ENCODE results near the gene KCTD1. TPM values are rescaled to one million over a fixed set of nuclear protein-coding genes. Genes with fewer than 3 reads are reported as not detected.
A peak's percentile ranks its signal among the peaks of the same experiment; 100 is the strongest.

Gene KCTD1
- polyA plus RNA-seq, 1 of the 3 experiments (the other 2 are of a cell fraction), result 12.8 TPM

GRCh38 chr18:26504831-26505230, 43.5 kb downstream of the KCTD1 start:
- Histone ChIP-seq H3K79me2 (ENCODE audit: insufficient read depth) (0 out of 2 replicates have a peak, but pooled peaks cover 3% of the 10 kb centered on the region), H3K9me3 (no peaks in the 10 kb centered on the region), H2AFZ (ENCODE audit: low read depth) (no peak overlapping the region), H3K27ac (ENCODE audit: low read depth in 2 of 2, low read length in 1 of 2) (peak overlapping the region in 1 of 2 experiments; percentile 90; a peak in 2 of 4 replicates), H3K4me3 (ENCODE audit: low read depth in 2 of 2, low read length in 1 of 2) (no peak overlapping the region), H3K36me3 (replicated peaks in 1 of 2; ENCODE audit: control insufficient read depth in 1 of 2, insufficient read depth in 2 of 2, low read length in 1 of 2) (peaks cover 0 to 3% of the 10 kb centered on the region in 2 experiments), H3K4me1 (ENCODE audit: control insufficient read depth in 1 of 2, insufficient read depth in 2 of 2, low read depth in 1 of 2, low read length in 1 of 2) (peaks cover 0 to 27% of the 10 kb centered on the region in 2 experiments; a peak in 2 of 4 replicates), H3K4me2 (no peak overlapping the region), H3K9ac (no peak overlapping the region), H4K20me1 (ENCODE audit: insufficient read depth) (no peaks in the 10 kb centered on the region), H3F3A (replicated peaks; ENCODE audit: insufficient read depth) (no peaks in the 10 kb centered on the region), H3K27me3 (ENCODE audit: insufficient read depth) (no peaks in the 10 kb centered on the region), H3K9me2 (no peaks in the 10 kb centered on the region)
- TF ChIP-seq TEAD4 (IDR thresholded peaks at IDR 0.05; ENCODE audit: borderline replicate concordance, insufficient read depth) (no peak), CTCF (IDR thresholded peaks at IDR 0.05) (no peak)
- CTCF ChIA-PET, result interaction anchor here (0.6 to 1.7 kb wide), 5 partner anchors 9 to 122 kb away, joined by 3 to 6 read pairs (median 3); partner anchors contain the start of gene KCTD1
- WGBS (ENCODE audit: low lambda C conversion rate), result 69% methylated on average over 3 of the region's 3 CpGs
- POLR2A ChIA-PET, result interaction anchor here (2.2 kb wide), 1 partner anchor 44 kb away, joined by 11 read pairs; the partner anchor contains the start of gene KCTD1
- no peak for DNase-seq

GRCh38 chr18:26503382-26503781, 45.0 kb downstream of the KCTD1 start:
- Histone ChIP-seq H3K4me3 (ENCODE audit: low read depth in 2 of 2, low read length in 1 of 2) (peak overlapping the region in 1 of 2 experiments; percentile 38; a peak in 2 of 4 replicates), H3K9me3 (no peaks in the 10 kb centered on the region), H3K27me3 (ENCODE audit: insufficient read depth) (no peaks in the 10 kb centered on the region), H3K4me2 (peak overlapping the region; percentile 65), H3K36me3 (replicated peaks in 1 of 2; ENCODE audit: control insufficient read depth in 1 of 2, insufficient read depth in 2 of 2, low read length in 1 of 2) (peaks cover 6 to 13% of the 10 kb centered on the region in 2 experiments), H3K27ac (ENCODE audit: low read depth in 2 of 2, low read length in 1 of 2) (peak overlapping the region; percentile 3 to 90; a peak in 2 of 4 replicates), H3K9me2 (no peaks in the 10 kb centered on the region), H2AFZ (ENCODE audit: low read depth) (peak overlapping the region; percentile 45), H4K20me1 (ENCODE audit: insufficient read depth) (no peaks in the 10 kb centered on the region), H3K79me2 (ENCODE audit: insufficient read depth) (0 out of 2 replicates have a peak, but pooled peaks cover 3% of the 10 kb centered on the region), H3F3A (replicated peaks; ENCODE audit: insufficient read depth) (no peaks in the 10 kb centered on the region), H3K9ac (peak overlapping the region; percentile 18; the same call in 1 of the 2 replicates), H3K4me1 (ENCODE audit: control insufficient read depth in 1 of 2, insufficient read depth in 2 of 2, low read depth in 1 of 2, low read length in 1 of 2) (peaks cover 0 to 23% of the 10 kb centered on the region in 2 experiments; a peak in 2 of 4 replicates)
- TF ChIP-seq EP300 (IDR thresholded peaks at IDR 0.05; ENCODE audit: borderline replicate concordance in 1 of 2, low read depth in 1 of 2, low read length in 1 of 2) (peak in 1 of 2 experiments; percentile 56; a peak in 1 of 4 replicates), TCF12 (IDR thresholded peaks at IDR 0.05) (no peak), RCOR1 (IDR thresholded peaks at IDR 0.05; ENCODE audit: low read length) (peak; percentile 66; the same call in 1 of the 2 replicates), RFX5 (IDR thresholded peaks at IDR 0.05; ENCODE audit: low read length) (peak; percentile 75; the same call in 1 of the 2 replicates), SMC3 (IDR thresholded peaks at IDR 0.05; ENCODE audit: low read depth, low read length) (0 out of 2 replicates have a peak, but pooled peaks have one; percentile 5), FOXM1 (IDR thresholded peaks at IDR 0.05; ENCODE audit: low read depth) (no peak), CHD2 (IDR thresholded peaks at IDR 0.05; ENCODE audit: low read length, partially characterized antibody) (peak; percentile 40), FOXJ3 (CRISPR knock-in tag; IDR thresholded peaks at IDR 0.05) (peak; percentile 64; the same call in 1 of the 2 replicates), MXI1 (IDR thresholded peaks at IDR 0.05; ENCODE audit: low read depth, low read length) (peak; percentile 62; the same call in 1 of the 2 replicates), RAD21 (IDR thresholded peaks at IDR 0.05; ENCODE audit: low read length) (peak; percentile 23; the same call in 1 of the 2 replicates)
- TF ChIP-seq, protein P1, sequence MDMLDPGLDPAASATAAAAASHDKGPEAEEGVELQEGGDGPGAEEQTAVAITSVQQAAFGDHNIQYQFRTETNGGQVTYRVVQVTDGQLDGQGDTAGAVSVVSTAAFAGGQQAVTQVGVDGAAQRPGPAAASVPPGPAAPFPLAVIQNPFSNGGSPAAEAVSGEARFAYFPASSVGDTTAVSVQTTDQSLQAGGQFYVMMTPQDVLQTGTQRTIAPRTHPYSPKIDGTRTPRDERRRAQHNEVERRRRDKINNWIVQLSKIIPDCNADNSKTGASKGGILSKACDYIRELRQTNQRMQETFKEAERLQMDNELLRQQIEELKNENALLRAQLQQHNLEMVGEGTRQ (IDR thresholded peaks at IDR 0.05; ENCODE audit: borderline replicate concordance, low read depth, low read length), result no peak
- DNase-seq, result peak; percentile 63
- POLR2A ChIA-PET, result interaction anchor here (2.2 kb wide), 1 partner anchor 45 kb away, joined by 11 read pairs; the partner anchor contains the start of gene KCTD1
- CTCF ChIA-PET, result interaction anchor here (1.1 to 1.7 kb wide), 2 partner anchors 13 to 44 kb away, joined by 3 to 4 read pairs; no protein-coding TSS in a partner anchor
- WGBS (ENCODE audit: low lambda C conversion rate), result 27% methylated on average over 7 of the region's 7 CpGs
